ENCODE data around the gene C19orf25.

- no peak for TF ChIP-seq EZH2 (IDR thresholded peaks at IDR 0.05)
- no peak for TF ChIP-seq POLR2AphosphoS5 (IDR thresholded peaks at IDR 0.05; ENCODE audit: borderline replicate concordance, low read depth, low read length)
Measured at GRCh38 chr19:1426736-1427135, 52.3 kb downstream of the C19orf25 start.

Measured in SK-N-MC (cell line).